ENCODE results near the gene TRMT112.

DNA sequence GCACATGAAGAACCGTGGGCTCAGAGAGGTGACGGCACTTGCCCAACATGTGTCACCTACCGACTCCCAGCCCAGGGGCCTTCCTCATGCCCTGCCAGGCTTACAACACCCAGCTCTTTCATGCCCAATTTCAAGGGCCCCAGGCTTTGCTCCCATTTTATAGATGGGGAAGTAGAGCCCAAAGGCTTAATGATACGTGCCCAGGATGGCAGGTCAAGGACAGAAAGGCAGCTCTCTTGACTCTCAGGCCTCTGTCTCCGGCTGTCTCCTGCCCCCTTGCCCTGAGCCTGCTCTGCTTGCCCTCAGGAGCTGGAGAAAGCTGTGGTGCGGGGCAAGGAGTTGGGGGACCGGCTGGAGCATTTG lies 31.6 kb upstream of the TRMT112 start:
- TF ChIP-seq, protein P1, sequence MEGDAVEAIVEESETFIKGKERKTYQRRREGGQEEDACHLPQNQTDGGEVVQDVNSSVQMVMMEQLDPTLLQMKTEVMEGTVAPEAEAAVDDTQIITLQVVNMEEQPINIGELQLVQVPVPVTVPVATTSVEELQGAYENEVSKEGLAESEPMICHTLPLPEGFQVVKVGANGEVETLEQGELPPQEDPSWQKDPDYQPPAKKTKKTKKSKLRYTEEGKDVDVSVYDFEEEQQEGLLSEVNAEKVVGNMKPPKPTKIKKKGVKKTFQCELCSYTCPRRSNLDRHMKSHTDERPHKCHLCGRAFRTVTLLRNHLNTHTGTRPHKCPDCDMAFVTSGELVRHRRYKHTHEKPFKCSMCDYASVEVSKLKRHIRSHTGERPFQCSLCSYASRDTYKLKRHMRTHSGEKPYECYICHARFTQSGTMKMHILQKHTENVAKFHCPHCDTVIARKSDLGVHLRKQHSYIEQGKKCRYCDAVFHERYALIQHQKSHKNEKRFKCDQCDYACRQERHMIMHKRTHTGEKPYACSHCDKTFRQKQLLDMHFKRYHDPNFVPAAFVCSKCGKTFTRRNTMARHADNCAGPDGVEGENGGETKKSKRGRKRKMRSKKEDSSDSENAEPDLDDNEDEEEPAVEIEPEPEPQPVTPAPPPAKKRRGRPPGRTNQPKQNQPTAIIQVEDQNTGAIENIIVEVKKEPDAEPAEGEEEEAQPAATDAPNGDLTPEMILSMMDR (IDR thresholded peaks at IDR 0.05): no peak
- no peak for TF ChIP-seq POLR2A (IDR thresholded peaks at IDR 0.05)
